ENCODE data around the gene ANGPTL2.

ANGPTL2 gene

GRCh38 chr9:127066060-127066850 lies 56.2 kb downstream of the ANGPTL2 start:
- no peaks in the 10 kb centered on the region for H3K9me3 ChIP-seq (ENCODE audit: control insufficient read depth, insufficient read depth, low read depth, low read length)
- H3K4me3 ChIP-seq (ENCODE audit: low read depth, low read length): no peak overlapping the region
- H3K27ac ChIP-seq (ENCODE audit: low read depth, low read length): no peak overlapping the region
- no peak overlapping the region for H3K9ac ChIP-seq (ENCODE audit: low read length)
- H3K4me1 ChIP-seq (ENCODE audit: control insufficient read depth, insufficient read depth, low read length): peaks cover 7% of the 10 kb centered on the region; the same call in 1 of the 2 replicates
- no peaks in the 10 kb centered on the region for H3K36me3 ChIP-seq (ENCODE audit: control insufficient read depth, insufficient read depth, low read length)
- no peaks in the 10 kb centered on the region for H3K27me3 ChIP-seq (ENCODE audit: control insufficient read depth, insufficient read depth, low read length)

GRCh38 chr9:127065592-127065991 lies 56.8 kb downstream of the ANGPTL2 start:
- Histone ChIP-seq H3K27ac (ENCODE audit: low read depth, low read length) (no peak overlapping the region), H3K4me1 (ENCODE audit: control insufficient read depth, insufficient read depth, low read length) (peaks cover 7% of the 10 kb centered on the region; the same call in 1 of the 2 replicates), H3K36me3 (ENCODE audit: control insufficient read depth, insufficient read depth, low read length) (no peaks in the 10 kb centered on the region), H3K9me3 (ENCODE audit: control insufficient read depth, insufficient read depth, low read depth, low read length) (no peaks in the 10 kb centered on the region), H3K27me3 (ENCODE audit: control insufficient read depth, insufficient read depth, low read length) (no peaks in the 10 kb centered on the region), H3K4me3 (ENCODE audit: low read depth, low read length) (no peak overlapping the region), H3K9ac (ENCODE audit: low read length) (no peak overlapping the region)

- Histone ChIP-seq H3K4me1 (ENCODE audit: control insufficient read depth, insufficient read depth, low read length) (peaks cover 7% of the 10 kb centered on the region; the same call in 1 of the 2 replicates), H3K27me3 (ENCODE audit: control insufficient read depth, insufficient read depth, low read length) (no peaks in the 10 kb centered on the region), H3K9ac (ENCODE audit: low read length) (no peak overlapping the region), H3K9me3 (ENCODE audit: control insufficient read depth, insufficient read depth, low read depth, low read length) (no peaks in the 10 kb centered on the region), H3K36me3 (ENCODE audit: control insufficient read depth, insufficient read depth, low read length) (no peaks in the 10 kb centered on the region), H3K27ac (ENCODE audit: low read depth, low read length) (no peak overlapping the region), H3K4me3 (ENCODE audit: low read depth, low read length) (no peak overlapping the region)
Measured at GRCh38 chr9:127064335-127064734, 58.1 kb downstream of the ANGPTL2 start.

- no peak overlapping the region for H3K27ac ChIP-seq (ENCODE audit: low read depth, low read length)
- no peaks in the 10 kb centered on the region for H3K4me1 ChIP-seq (ENCODE audit: control insufficient read depth, insufficient read depth, low read length)
- H3K9me3 ChIP-seq (ENCODE audit: control insufficient read depth, insufficient read depth, low read depth, low read length): no peaks in the 10 kb centered on the region
- no peaks in the 10 kb centered on the region for H3K27me3 ChIP-seq (ENCODE audit: control insufficient read depth, insufficient read depth, low read length)
- no peak overlapping the region for H3K4me3 ChIP-seq (ENCODE audit: low read depth, low read length)
- H3K36me3 ChIP-seq (ENCODE audit: control insufficient read depth, insufficient read depth, low read length): no peaks in the 10 kb centered on the region
- no peak overlapping the region for H3K9ac ChIP-seq (ENCODE audit: low read length)
Measured at GRCh38 chr9:127061411-127061810, 61.0 kb downstream of the ANGPTL2 start.

- Histone ChIP-seq H3K36me3 (ENCODE audit: control insufficient read depth, insufficient read depth, low read length) (no peaks in the 10 kb centered on the region), H3K4me1 (ENCODE audit: control insufficient read depth, insufficient read depth, low read length) (no peaks in the 10 kb centered on the region), H3K27ac (ENCODE audit: low read depth, low read length) (no peak overlapping the region), H3K9ac (ENCODE audit: low read length) (no peak overlapping the region), H3K27me3 (ENCODE audit: control insufficient read depth, insufficient read depth, low read length) (no peaks in the 10 kb centered on the region), H3K9me3 (ENCODE audit: control insufficient read depth, insufficient read depth, low read depth, low read length) (no peaks in the 10 kb centered on the region), H3K4me3 (ENCODE audit: low read depth, low read length) (no peak overlapping the region)
Measured at GRCh38 chr9:127059765-127060361, 62.6 kb downstream of the ANGPTL2 start.

GRCh38 chr9:127059030-127059429 lies 63.4 kb downstream of the ANGPTL2 start:
- Histone ChIP-seq H3K4me1 (ENCODE audit: control insufficient read depth, insufficient read depth, low read length) (no peaks in the 10 kb centered on the region), H3K27ac (ENCODE audit: low read depth, low read length) (no peak overlapping the region), H3K4me3 (ENCODE audit: low read depth, low read length) (no peak overlapping the region), H3K9ac (ENCODE audit: low read length) (no peak overlapping the region), H3K27me3 (ENCODE audit: control insufficient read depth, insufficient read depth, low read length) (no peaks in the 10 kb centered on the region), H3K9me3 (ENCODE audit: control insufficient read depth, insufficient read depth, low read depth, low read length) (no peaks in the 10 kb centered on the region), H3K36me3 (ENCODE audit: control insufficient read depth, insufficient read depth, low read length) (no peaks in the 10 kb centered on the region)

GRCh38 chr9:127058645-127059021 lies 63.8 kb downstream of the ANGPTL2 start:
- no peak overlapping the region for H3K9ac ChIP-seq (ENCODE audit: low read length)
- H3K4me3 ChIP-seq (ENCODE audit: low read depth, low read length): no peak overlapping the region
- no peaks in the 10 kb centered on the region for H3K9me3 ChIP-seq (ENCODE audit: control insufficient read depth, insufficient read depth, low read depth, low read length)
- H3K27ac ChIP-seq (ENCODE audit: low read depth, low read length): no peak overlapping the region
- H3K27me3 ChIP-seq (ENCODE audit: control insufficient read depth, insufficient read depth, low read length): no peaks in the 10 kb centered on the region
- no peaks in the 10 kb centered on the region for H3K36me3 ChIP-seq (ENCODE audit: control insufficient read depth, insufficient read depth, low read length)
- no peaks in the 10 kb centered on the region for H3K4me1 ChIP-seq (ENCODE audit: control insufficient read depth, insufficient read depth, low read length)

- H3K27ac ChIP-seq (ENCODE audit: low read depth, low read length): no peak overlapping the region
- no peaks in the 10 kb centered on the region for H3K27me3 ChIP-seq (ENCODE audit: control insufficient read depth, insufficient read depth, low read length)
- H3K9me3 ChIP-seq (ENCODE audit: control insufficient read depth, insufficient read depth, low read depth, low read length): no peaks in the 10 kb centered on the region
- H3K4me3 ChIP-seq (ENCODE audit: low read depth, low read length): no peak overlapping the region
- H3K9ac ChIP-seq (ENCODE audit: low read length): no peak overlapping the region
- H3K4me1 ChIP-seq (ENCODE audit: control insufficient read depth, insufficient read depth, low read length): no peaks in the 10 kb centered on the region
- no peaks in the 10 kb centered on the region for H3K36me3 ChIP-seq (ENCODE audit: control insufficient read depth, insufficient read depth, low read length)
Measured at GRCh38 chr9:127058011-127058644, 64.3 kb downstream of the ANGPTL2 start.

- Histone ChIP-seq H3K4me1 (ENCODE audit: control insufficient read depth, insufficient read depth, low read length) (no peaks in the 10 kb centered on the region), H3K9ac (ENCODE audit: low read length) (no peak overlapping the region)
Measured at GRCh38 chr9:127056446-127056845, 66.0 kb downstream of the ANGPTL2 start.

GRCh38 chr9:127055745-127056402 lies 66.6 kb downstream of the ANGPTL2 start:
- H3K9me3 ChIP-seq (ENCODE audit: control insufficient read depth, insufficient read depth, low read depth, low read length): no peaks in the 10 kb centered on the region
- no peaks in the 10 kb centered on the region for H3K27me3 ChIP-seq (ENCODE audit: control insufficient read depth, insufficient read depth, low read length)
- H3K9ac ChIP-seq (ENCODE audit: low read length): no peak overlapping the region
- H3K4me3 ChIP-seq (ENCODE audit: low read depth, low read length): no peak overlapping the region
- H3K36me3 ChIP-seq (ENCODE audit: control insufficient read depth, insufficient read depth, low read length): no peaks in the 10 kb centered on the region
- H3K27ac ChIP-seq (ENCODE audit: low read depth, low read length): no peak overlapping the region
- H3K4me1 ChIP-seq (ENCODE audit: control insufficient read depth, insufficient read depth, low read length): no peaks in the 10 kb centered on the region

More at GRCh38 chr9:127056446-127056845, 66.0 kb downstream of the ANGPTL2 start:
- no peaks in the 10 kb centered on the region for H3K27me3 ChIP-seq (ENCODE audit: control insufficient read depth, insufficient read depth, low read length)
- H3K9me3 ChIP-seq (ENCODE audit: control insufficient read depth, insufficient read depth, low read depth, low read length): no peaks in the 10 kb centered on the region
- no peak overlapping the region for H3K27ac ChIP-seq (ENCODE audit: low read depth, low read length)
- H3K36me3 ChIP-seq (ENCODE audit: control insufficient read depth, insufficient read depth, low read length): no peaks in the 10 kb centered on the region
- no peak overlapping the region for H3K4me3 ChIP-seq (ENCODE audit: low read depth, low read length)

- Histone ChIP-seq H3K27ac (ENCODE audit: low read depth, low read length) (no peak overlapping the region), H3K27me3 (ENCODE audit: control insufficient read depth, insufficient read depth, low read length) (no peaks in the 10 kb centered on the region), H3K36me3 (ENCODE audit: control insufficient read depth, insufficient read depth, low read length) (no peaks in the 10 kb centered on the region), H3K4me1 (ENCODE audit: control insufficient read depth, insufficient read depth, low read length) (no peaks in the 10 kb centered on the region), H3K9me3 (ENCODE audit: control insufficient read depth, insufficient read depth, low read depth, low read length) (no peaks in the 10 kb centered on the region), H3K9ac (ENCODE audit: low read length) (no peak overlapping the region), H3K4me3 (ENCODE audit: low read depth, low read length) (no peak overlapping the region)
Measured at GRCh38 chr9:127053960-127054359, 68.5 kb downstream of the ANGPTL2 start.

Data from HUES6 (cell line).